SKM-1 treated with dmso at 0.1 percent for 144 hours (cell line): ENCODE results near the gene U2SURP.
"Not testable (repeated sequence)": the region's sequence is repeated elsewhere in the genome, so short reads cannot be mapped to it uniquely, and the experiment has no call there.

Source experiments
- DNase-seq: peaks from one replicate; lab custom pipeline; 2025; ENCODE audit not compliant: unreplicated experiment; lab: John Stamatoyannopoulos, UW

Gene U2SURP

DNA sequence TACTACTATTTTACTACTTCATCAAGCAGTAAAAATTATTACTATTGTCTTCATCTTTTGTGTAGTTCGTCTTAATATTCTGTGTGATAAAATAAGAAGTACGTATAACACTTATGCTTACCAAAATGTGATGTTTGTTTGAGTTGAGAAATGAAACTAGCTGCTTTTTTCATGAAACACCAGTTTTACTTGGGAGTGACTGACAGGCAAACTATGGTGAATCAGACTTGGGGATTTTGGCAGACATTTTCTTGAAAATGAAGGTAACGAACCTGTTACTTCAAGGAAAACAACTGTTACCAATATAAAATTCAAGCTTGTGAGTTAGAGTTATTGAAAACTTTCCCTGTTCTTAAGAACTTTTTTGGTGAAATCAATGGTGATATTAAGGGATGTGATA lies 10.3 kb downstream of the U2SURP start:
- no peak for DNase-seq

DNA sequence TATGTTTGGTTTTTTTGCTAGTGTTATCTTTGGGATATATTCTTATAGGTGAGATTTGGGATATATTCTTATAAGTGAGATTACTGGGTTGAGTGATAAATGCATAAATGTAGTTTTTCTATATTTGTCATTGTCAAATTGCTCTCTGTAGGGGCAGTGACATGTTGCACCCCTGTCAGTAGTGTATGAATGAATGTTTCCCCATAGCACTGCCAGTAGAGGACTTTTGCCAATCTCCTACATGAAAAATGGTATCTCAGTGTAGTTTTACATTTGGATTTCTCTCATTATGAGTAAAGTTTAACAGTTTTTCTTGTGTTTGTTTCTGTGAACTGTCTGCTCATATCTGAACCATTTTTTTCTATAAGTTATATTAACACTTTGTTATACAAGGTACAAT lies 13.6 kb downstream of the U2SURP start:
- DNase-seq: no peak

DNA sequence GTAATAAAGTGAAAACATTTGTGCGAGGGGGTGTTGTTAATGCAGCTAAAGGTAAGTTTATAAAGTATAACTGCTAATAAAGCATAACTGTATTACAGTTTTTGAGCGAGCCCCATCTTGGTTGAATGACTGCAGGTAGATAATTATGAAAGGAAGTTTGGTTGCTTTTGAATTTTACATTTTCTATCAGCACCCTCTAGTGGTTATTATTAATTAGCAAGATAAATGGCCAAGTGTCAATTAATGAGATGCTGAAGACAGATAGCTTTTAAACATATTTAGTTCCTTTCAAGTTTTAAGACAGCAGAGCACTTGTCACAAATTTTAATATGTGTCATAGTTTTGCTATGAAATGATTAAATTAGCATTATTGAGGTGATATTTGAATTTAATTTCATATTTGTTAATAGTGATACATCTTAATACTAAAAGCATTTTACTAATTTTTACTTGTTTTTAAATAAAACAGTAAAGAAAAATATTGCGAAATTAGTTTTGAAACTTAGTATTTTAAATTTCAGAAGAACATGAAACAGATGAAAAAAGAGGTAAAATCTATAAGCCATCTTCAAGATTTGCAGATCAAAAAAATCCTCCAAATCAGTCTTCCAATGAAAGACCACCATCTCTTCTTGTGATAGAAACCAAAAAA lies 15.1 kb downstream of the U2SURP start:
- no peak for DNase-seq

DNA sequence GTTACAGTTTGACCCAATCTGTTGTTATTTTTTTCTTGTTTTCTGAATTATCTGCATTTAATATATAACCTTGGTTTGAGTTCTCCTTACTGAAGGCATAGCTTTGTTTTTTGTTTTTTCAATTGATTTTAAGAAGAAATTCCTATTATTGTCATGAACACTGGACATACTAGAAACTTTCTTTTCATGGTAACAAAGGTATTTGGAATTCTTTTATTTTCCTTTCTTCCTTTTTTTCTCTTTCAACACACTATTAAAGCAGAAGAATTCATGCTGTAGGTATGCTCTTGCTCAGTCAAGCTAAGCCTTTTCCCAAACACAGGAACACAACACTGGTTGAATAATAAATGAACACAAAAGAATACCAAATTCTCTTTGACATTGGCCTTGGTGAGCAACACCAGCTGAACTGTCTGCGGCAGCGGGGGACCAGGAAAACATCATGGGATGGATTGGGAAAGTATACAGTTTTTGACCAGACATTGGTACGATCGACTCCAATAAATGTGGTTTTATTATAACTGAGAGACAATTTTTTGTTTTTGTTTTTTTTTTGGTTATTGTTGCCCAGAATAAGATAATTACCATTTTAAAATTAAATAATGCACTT lies 23.1 kb downstream of the U2SURP start:
- DNase-seq: no peak

DNA sequence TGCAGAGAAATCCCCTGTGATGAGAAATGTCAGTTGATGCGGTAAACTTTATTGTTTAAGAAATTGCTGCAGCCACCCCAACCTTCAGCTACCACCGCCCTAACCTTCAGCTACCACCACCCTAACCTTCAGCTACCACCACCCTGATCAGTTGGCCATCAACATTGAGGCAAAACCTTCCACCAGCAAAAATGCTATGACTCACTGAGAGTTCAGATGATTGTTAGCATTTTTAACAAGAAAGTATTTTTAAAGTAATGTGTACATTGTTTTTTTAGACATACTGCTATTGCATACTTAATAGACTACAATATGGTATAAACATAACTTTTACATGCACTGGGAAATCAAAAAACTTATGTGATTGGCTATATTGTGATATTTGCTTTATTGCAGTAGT lies 30.0 kb downstream of the U2SURP start:
- no peak for DNase-seq

DNA sequence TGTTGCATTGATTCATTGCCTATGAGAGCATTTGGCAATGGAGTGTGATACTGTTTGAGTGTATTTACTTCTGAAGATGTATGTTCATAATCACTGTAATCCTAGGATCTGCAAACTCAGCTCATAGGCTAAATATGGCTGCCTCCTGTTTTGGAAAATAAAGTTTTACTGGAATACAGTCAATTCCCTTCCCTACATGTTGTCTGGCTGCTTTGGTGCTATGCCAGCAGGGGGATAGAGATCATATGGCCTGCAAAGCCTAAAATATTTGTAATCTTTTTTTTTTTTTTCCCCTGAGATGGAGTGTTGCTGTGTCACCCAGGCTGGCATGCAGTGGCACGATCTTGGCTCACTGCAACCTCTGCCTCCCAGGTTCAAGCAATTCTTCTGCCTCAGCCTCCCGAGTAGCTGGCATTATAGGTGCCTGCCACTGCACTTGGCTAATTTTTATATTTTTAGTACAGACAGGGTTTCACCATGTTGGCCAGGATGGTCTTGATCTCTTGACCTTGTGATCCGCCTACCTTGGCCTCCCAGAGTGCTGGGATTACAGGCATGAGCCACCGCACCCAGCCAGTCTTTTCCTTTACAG lies 30.5 kb downstream of the U2SURP start:
- not testable (repeated sequence) for DNase-seq

DNA sequence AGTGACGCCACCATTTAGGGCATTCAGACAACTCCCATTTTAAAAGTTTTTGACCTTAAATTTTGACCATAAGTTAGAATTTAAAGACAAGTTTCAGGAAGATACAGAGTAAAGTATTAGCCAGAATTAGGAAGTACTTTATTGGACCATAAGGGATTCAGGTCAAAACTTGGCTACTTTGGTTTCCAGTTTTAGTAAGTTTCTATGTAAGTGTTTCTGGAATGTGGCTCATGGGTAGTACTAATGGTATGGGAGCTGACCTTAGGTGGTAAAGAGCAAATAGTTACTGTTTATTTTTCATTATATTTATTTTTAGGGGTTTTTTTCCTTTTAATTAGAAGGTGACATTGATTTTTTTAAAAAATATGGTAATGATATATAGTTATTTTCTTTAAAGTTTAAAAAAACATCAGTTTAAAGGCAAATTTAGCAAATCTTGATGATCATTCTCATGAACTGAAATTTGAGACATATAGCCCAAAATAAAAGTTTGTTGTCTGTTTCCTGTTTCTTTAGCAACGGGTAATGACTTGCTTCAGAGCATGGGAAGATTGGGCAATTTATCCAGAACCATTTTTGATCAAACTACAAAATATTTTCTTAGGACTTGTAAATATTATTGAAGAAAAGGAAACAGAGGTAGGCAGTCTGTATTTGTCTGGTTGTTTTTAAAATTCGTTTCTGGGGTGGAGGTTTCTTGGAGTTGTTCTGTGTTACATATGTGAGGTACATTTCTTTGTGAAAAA lies 34.3 kb downstream of the U2SURP start:
- DNase-seq: no peak

DNA sequence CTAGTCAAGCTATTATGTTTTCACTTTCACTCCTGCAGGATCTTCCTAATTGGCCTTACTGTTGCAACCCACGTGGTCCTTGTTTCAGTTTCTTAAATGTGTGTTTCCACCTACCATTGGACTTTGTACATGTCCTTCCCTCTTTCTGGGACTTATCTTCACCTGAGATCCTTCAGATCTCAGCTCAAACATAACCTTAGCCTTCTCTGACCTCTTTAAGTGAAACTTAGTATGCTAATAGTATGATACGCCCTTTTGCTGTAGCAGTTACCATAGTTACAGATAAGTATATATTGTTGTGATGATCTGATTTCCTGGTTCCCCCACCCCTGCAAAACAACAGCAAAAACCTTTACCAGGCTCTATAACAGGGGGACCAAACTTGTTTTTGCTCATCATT lies 35.2 kb downstream of the U2SURP start:
- no peak for DNase-seq

DNA sequence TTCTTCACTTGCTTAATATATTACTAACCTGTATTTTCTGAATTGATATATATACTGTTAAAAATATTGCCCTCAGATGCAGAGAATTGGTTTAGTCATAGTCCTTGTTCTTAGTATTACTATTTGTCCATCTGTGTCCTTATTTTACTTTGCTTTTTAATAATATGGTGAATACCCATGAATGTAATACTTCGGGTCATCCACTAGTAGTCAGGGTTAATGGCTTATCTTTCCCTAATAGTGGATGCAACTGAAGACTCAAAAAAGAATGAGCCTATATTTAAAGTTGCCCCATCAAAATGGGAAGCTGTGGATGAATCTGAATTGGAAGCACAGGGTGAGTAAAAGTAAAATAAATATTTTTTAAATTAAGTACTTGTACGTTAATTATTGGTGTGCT lies 36.5 kb downstream of the U2SURP start:
- no peak for DNase-seq

DNA sequence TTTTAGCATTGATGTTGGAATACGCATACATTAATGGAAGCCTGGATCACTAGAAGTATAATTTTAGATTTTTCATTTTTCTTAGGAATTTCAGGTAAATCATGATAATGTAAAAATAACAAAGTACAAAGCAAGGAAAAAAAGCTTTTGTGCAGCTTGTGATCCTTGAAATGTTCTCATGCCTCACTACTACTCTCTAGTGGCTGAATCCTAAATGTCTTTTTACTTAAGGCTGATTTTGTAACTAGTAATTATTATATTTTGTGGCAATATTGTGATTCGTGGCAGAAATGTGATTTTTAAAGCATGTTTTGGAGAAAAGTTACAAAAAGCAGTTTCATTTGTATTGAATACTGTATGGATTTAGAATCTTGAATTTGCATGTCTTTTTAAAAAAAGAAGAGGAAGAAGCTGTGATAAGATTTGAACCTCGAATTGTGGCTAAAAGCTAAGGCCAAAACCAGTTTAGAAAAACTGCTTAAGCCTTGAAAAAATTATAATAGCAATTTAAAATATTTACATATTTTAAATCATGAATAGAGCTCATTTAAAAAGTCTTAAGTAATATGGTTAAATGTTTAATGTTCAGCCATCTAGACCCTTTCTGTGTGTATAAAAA lies 39.0 kb downstream of the U2SURP start:
- peak; percentile 24 for DNase-seq

DNA sequence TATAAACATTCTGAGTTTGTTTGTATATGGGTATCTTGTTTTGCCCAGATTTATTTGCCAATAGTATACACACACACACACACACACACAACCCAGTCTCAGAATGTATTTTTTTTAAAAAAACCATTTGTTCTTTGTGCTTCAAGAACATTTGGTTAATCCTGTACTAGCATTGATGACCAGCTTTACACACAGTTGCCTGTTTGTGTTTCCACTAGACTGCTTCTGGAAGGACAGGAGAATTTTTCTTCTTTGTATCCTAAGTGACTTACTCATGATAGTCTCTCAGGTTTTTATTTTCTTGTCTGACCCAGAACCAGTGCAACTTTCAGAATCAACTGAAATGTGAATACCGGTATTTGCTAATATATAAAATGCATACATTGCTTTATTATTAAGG lies 40.5 kb downstream of the U2SURP start:
- no peak for DNase-seq

DNA sequence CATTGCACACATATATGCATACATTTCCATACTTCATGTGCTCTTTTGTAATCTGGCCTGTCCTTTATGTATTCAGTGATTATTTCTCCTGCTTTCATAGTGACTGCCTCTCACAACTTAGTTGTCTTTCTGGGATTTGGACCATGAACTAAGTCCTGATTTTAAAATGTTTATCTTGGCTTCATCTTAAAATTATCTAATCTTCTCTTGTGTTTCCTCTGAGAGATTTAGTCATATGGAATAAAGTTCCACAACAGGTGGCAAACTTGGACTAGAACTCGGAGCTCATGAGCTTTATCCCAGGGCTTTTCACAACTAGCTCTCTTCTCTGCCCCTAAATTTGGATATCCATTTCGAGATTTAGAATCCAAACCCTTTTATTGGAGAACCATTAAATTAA lies 44.3 kb downstream of the U2SURP start:
- no peak for DNase-seq

DNA sequence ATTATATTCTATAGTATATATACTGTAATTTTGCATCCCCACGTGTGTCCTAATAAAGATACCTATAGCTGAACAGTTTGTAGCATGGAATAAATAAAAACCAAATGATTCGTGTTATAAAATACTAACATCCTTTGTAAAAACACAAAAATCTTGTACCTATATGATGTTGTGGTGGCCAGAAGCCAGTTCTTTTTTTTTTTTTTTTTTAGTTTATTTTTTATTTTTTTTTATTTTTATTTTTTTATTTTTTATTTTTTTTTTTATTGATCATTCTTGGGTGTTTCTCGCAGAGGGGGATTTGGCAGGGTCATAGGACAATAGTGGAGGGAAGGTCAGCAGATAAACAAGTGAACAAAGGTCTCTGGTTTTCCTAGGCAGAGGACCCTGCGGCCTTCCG lies 44.7 kb downstream of the U2SURP start:
- not testable (repeated sequence) for DNase-seq

DNA sequence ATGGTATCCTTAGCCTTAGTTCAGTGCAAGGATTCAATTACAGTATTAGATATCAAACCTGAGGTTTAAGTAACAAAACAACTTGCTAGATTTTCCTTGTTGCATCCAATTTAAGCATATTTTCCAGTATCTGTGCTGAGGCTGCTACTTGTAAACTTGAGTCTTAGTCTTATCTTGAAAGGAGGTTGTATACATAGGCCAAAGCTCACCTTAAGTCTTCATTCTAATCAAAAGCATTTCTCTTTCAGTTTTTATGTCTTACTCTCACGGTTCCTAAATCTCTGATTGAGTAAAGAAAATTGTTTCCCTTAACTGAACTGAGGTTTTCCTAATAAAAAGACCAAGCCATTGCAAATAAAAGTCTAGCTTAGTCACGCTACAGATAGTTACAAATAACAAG lies 52.6 kb downstream of the U2SURP start:
- no peak for DNase-seq

DNA sequence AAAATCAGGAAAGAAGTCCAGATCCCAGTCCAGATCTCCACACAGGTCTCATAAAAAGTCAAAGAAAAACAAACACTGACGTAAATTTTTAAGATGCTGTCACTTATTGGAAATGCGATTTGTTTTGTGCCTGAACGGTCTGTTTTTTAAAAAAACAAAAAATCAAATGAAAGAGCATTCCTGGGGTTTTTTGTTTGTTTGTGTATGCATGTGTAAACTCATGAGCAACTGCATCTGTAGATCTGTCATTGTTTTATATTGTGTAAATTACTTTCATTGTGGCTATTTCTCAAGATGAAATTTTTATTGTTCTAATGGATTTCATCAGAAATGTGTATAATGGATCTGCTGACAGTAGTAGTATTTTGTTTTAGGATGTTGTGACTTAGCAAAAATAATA lies 55.0 kb downstream of the U2SURP start:
- DNase-seq: no peak

DNA sequence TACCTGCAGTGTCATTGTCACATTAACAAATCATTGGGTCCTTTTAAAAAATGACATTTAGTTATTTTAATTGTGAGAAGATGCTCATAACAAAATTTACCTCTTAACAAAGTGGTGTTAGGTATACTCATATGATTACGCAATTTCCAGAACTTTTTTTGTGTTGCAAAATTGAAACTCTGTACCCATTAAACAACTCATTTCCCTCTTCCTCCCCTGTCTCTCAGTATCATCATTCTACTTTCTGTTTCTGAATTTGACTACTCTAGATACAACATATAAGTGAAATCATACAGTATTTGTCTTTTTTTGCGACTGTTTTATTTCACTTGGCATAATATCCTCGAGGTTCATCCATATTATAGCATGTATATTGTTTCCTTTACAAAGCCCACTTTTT lies 59.5 kb downstream of the U2SURP start:
- DNase-seq: peak; percentile 44

DNA sequence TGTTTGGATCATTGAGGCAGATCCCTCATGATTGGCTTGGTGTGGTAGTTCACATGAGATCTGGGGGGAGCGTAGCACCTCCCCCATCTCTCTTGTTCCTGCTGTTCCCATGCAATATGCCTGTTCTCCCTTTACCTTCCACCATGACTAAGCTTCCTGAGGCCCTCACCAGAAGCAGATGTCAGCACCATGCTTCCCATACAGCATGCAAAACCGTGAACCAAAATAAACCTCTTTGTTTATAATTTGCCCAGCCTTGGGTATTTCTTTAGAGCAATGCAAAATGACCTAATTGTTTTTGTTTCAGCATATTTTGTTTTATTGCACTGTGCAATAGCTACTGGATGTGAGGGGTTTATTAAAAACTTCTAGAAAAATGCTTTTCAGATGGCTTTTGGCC lies 61.6 kb downstream of the U2SURP start:
- no peak for DNase-seq

DNA sequence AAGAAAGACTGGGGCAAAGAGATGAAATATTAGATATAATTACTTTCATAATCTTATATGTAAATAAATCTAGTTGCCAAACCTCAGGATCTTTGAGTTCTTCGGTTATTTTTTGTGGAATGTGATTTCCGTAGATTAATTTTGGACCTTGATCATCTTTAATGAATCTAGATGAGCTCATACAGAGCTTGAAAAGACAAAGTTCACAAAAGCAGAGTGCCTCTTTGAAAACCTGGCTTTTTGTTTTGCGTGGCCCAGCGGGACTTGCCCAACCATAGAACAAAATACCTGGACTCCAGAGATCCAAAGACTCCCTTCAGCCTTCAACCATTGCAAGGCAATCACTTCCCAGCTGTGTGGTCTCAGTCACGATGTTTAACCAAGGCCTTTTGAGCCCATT lies 63.4 kb downstream of the U2SURP start:
- DNase-seq: no peak

DNA sequence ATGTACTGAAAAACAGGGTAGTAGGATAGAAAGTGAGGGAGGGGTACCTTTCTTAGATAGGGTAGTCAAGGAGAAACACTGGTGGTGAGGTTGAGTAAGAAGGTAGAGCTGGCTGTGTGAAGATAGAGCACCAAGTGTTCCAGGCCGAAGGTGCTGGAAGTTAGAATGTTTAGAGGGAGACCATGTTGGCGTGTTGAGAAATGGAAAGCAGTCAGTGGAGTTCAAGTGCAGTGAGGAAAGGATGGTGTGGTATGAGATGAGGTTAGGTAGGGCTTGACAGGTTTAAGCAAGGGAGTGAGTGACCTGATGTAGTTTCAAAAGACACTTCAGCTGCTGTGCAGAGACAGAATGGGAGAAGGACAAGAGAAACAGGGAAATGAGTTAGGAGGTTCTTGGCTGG lies 64.0 kb downstream of the U2SURP start:
- no peak for DNase-seq

DNA sequence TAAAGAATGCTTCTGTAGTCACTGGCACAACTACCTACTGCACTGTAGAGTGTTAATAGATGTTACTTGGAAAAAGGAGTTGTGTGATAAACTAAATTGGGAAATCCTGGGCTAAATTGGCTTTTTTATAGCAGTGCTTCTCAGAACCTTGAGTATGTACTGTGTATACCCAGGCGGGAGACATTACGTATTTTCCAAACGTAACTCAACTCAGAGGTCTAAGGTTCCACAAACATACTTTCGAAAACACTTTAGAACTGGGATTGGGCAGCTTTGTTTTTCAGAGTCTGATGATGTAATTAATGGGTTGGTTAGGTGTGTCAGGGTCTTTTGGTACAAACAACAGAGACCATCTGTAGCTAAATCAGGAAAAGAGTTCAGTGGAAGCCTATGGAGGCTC lies 64.7 kb downstream of the U2SURP start:
- no peak for DNase-seq

DNA sequence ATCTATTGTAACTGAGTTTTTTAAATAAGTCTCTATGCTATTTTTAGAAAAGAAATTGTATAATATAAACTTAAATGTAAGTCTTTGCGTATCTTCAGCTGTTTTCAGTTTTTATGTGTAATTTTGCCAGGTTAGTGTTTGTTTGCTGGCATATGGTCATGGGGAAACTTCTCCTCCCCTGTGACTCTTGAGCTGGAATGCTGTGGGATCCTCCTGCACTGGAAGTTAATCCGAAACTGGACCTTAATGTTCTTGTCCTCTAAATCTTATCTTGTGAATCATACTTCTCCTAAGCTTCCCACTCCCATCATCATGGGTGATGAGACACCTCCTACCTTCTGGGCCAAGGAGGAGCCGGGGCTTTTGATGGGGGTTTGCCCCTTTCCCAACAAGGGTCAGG lies 65.8 kb downstream of the U2SURP start:
- DNase-seq: no peak

DNA sequence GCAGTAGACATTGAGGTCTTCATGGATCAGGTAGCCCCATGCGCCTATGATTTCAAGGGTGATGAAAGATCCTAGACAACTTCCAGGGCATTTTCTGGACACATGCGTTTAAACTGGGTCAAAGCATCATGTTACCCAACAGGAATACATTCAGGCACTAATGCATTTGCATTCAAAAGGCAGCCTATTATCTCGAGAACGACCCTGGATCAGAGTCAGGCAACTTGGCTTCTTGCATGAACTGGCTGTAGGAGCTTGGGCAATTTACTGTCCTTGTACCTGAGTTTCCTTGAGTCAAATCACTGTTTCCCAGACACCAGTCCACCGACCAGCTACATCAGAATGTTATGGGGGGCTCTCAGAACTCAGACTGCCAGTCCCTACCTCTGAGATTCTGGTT lies 66.7 kb downstream of the U2SURP start:
- no peak for DNase-seq
